ENCODE results near the gene UQCRHL.
"Not testable (repeated sequence)": the region's sequence is repeated elsewhere in the genome, so short reads cannot be mapped to it uniquely, and the experiment has no call there.

UQCRHL gene

DNA sequence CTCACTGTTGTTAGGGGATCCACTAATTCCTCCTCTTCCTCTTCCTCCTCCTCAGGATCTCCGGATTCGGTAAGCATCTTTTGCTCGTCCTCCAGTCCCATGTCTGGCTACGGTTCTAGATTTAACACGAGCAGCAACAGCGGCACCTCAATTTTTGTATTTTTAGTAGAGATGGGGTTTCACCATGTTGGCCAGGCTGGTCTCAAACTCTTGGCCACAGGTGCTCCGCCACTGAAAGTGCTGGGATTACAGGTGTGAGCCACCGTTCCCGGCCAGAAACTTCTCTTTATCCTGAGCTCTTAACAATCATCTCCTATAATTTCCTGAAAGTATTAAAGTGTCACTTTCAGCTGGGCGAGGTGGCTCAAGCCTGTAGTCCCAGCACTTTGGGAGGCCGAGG, at the start of gene UQCRHL:
UQCRHL (minus strand) TSS at position 101 of the 400 bp plus-strand sequence; CDS start at position 101, 0 bp downstream.
- DNase-seq (ENCODE audit: low spot score): not testable (repeated sequence)

DNA sequence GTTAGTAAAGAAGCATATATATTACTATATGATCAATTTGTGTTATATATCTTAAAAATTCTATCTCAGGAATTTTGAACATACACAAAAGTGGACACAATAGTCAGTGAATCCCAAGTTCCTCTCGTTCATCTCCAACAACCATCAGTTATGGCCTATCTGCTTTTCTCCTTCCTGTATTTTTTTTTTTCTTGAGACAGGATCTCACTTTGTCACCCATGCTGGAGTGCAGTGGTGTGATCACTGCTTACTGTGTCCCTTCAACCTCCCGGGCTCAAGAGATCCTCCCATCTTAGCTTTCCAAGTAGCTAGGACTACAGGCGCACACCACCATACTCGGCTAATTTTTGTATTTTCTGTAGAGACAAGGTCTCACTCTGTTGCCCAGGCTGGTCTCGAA, 49.4 kb upstream of the UQCRHL start:
- no peak for DNase-seq (ENCODE audit: low spot score)

DNA sequence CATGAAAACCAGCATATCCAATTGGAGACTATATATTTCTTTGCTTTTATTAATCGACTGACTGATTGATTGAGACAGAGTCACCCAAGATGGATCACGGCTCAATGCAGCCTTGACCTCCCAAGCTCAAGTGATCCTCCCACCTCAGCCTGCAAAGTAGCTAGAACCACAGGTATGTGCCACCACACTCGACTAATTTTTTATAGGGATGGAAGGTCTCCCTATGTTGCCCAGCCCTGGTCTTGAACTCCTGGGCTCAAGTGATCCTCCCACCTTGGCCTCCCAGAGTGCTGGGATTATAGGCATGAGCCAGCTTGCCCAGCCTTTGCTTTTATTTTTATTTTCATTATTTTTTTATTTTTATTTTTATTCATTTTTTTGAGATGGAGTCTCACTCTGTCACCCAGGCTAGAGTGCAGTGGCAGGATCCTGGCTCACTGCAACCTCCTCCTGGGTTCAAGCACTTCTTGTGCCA, 45.4 kb upstream of the UQCRHL start:
- no peak for DNase-seq (ENCODE audit: low spot score)

DNA sequence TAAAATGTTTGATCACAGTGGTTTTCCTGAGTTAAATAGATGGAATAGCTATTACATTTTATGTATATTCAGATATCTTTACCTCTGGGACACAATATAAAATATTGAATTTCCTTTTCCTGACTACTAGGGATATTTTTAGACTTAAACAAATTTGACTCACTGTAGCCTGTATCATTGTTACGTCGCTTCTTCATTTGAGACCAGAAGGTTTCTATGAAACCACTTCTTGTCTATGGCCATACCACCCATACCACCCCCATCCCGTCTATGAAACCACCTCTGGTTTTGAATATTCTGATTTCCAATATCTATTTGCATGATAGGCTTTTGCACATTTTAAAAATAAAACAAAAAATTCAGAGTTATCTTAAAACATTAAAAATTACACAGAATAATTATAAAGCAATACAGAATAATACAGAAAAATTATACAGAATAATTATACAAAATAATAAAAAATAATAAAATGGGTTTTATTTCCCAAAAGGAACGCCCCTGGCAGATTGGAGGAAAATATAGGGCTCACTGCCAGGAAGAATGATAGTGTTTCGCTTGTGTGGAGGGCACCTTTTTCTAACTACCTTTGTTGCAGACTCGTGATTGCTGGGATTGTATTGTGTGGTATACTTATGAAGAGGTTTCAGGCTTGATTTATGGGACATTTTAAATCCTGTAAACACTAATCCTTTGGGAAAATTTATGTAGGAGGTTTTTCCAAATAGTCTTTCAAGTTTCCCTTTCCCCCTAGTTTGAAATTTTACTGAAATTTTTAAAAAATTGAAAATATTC, 44.8 kb upstream of the UQCRHL start:
- DNase-seq (ENCODE audit: low spot score): no peak

DNA sequence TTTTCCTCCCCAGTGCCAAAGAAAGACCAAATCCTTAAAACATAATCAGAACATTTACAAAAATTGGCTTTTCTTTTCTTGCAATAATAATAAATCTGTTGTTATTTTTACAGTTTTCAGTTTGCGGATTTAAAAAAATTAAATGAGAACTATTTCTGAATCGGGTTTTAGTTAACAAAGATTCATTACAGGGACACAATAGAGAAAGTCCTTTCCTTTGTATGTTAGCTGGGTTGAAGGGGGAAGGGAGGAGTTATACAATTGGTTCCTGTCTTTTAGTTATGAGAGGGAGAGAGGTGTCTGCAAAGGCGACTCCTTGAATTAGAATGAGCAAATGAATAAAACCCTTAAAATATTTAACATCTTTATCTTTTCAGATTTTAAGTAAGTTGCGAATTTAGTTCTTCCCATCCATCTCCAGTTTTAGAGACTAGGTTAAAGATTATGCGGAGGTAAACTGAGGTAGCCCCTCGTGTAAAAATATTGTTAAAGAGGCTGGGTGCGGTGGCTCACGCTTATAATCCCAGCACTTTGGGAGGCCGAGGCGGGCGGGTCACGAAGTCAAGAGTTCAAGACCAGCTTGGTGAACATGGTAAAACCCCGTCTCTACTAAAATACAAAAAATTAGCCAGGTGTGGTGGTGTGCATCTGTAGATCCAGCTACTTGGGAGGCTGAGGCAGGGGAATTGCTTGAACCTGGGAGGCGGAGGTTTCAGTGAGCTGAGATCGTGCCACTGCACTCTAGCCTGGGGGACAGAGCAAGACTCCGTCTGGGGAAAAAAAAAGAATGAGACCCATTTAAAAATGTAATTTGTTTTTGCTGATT, 44.0 kb upstream of the UQCRHL start:
- no peak for DNase-seq (ENCODE audit: low spot score)

DNA sequence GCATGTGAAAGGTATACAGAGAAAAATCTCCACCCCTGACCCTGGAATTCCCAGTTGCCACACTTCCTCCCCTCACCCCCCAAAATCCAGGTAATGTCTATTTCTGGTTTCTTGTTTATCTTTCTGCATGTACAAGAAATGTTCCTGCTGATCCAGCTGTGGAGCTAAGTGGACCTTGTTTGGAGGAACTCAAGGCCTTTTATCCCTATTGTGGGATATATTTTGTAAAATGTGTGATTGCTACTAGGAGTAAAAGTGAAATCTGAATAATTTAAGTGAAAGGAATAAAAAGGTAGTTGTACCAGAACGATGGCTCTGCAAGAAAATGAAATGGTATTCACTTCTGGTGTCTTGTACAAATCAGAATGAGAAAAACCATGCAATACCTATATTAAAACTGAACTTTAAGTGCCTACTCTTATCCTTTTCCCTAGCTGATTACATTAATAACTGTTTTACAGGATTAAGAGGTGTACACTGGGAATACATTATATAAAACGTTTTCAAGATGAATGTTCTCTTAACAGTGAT, 43.1 kb upstream of the UQCRHL start:
- DNase-seq (ENCODE audit: low spot score): no peak

DNA sequence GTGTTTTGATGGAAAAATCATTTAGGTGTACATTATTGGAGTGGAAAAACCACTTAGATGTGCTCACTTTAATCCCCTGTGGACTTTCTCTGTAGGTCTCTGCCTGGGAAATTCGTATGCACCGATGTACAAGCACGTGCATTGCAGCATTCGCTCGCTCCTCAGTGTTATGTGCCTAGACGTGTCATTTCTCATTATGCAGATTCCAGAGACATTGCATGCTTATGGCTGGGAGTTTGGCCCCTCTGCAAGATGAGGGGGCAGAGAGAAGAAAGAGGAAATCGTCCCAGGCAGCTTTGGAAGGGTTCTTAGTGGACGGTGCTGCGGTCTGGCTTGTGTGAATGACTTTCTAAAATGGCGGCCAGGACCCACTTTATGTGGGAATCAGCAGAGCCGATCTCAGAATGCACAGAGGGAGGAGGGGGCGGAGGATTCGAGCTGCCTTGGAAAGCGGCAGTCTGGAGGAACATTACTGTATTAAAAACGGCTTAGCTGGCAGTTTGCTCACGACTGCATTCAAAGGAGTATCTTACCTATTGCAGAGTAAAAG, 42.4 kb upstream of the UQCRHL start:
- peak; percentile 36 for DNase-seq (ENCODE audit: low spot score)

DNA sequence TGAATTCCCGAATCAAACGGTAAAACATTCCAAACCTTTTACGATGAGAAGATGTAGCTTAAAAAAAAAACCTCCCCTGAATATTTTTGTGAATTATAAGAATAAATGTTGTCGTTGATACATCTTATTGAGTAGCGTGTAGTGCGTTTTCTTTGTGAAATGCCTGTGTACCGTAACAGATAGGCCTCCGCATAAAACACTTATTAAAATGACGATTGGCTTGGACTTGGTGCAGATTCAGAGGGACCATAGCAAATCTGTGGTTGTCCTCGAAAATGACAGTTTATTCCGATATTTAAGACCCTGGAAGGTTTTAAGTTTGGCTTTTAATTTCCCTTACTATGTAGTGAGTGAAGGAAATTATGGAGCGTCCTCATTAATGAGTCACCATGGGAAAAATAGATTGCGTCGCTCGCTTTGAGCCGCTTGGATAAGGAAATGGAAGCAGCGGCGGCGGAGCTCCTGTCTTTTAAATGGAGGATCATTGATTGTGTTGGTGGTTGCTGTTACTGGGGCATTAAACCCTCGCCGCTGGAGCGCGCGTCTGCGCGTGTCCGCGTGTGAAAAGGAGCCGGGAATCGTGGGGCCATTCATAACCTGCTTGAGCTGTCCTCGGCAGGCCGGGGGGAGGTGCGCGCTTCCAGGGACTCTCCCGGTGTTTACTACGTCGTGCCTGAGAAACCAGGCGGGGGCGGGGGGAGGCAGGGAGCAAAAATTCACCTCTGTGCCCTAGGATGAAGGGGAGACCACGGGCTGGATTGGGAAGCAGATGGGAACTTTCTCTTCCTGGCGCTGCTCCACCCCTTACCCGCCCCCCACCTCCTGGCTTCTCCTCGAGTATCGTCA, 41.7 kb upstream of the UQCRHL start:
- peak; percentile 53 for DNase-seq (ENCODE audit: low spot score)

DNA sequence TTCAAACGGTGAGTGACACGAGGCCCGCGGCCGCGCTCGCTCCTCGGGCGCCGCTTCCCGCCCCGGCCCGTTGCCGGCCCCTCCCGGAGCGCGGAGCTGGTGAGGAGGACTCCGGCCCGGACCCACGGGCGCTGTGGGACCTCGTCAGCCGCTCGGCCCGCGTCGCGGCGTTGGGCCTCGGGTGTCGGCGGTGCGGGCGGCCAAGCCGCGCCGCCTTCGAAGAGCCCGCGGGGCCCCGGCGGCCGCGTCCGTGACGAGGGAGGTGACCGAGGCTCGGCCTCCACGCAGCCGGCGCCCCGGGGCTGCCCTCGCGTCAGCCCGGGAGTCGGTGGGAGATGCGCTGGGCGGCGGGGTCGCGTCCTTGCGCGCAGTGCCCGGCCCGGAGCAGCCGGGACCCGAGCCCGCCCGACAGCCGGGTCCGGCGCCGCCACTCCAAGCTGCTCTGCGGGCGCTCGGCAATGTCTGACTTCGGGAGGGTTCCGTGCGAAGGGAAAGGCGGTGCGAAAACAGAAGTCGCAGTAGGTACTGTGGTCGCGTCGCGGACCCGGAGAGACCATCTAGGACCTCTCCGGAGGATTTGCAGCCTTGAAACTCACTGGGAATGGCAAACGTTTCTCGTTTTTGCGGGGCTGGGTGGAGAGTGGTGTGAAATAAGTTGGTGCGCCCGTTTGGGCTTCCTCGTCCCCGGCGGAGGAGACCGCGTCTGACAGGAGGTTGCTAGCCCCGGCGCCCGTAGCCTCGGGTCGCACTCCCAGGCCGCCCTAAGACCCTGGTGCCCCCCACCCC, 40.9 kb upstream of the UQCRHL start:
- DNase-seq (ENCODE audit: low spot score): peak; percentile 32

DNA sequence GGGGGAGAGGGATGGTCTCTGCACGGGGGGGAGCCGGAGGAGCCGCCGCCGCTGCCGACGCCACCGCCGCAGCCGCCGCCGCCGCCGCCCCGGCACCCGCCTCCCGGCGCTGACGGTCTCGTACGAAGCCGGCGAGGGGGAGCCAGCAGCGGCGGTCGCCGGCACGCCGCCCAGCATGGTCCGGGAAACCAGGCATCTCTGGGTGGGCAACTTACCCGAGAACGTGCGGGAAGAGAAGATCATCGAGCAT, 40.4 kb upstream of the UQCRHL start:
- DNase-seq (ENCODE audit: low spot score): no peak

DNA sequence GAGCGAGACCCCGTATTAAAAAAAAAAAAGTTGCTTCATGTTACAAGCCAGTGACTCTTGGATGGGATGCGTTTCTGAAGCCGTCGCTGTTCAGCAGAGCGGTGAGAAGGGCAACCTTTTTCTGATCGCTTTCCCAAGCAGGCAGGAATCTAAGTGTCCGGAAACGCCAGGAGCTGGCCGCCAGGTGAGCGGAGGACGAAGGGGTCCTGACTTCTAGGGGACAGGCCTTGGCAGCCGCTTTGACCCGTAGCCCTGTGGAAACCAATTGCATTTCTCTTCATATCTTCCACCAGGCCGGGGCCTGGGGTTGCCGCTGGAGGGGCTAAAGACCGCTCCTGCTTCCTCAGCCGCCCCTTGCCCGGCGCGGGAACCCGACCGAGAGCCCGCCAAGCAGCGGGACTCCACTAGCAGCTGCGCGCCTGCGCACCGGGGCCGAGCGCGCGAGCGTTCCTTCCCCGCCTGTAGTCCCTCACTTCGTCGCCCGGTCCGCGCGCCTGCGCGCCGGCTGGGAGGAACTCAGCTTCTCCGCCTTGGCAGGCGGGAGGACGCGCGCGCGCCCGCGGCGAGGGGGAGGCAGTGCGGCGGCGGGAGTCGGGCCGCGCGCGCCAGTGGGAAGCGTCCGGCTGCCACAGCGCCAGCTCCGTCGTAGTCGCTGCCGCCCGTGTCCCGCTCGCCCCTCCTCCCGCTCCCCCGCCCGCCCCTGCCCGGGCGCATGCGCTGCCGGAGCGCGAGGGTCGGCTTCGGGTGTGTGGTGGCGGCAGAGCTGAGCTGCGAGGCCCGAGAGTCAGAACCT, 39.8 kb upstream of the UQCRHL start, which contains the start of gene SPEN:
SPEN (plus strand) TSS at position 608 of the 793 bp plus-strand sequence. CDS start 361 bp downstream, outside the sequence.
- peak; percentile 98 for DNase-seq (ENCODE audit: low spot score)

DNA sequence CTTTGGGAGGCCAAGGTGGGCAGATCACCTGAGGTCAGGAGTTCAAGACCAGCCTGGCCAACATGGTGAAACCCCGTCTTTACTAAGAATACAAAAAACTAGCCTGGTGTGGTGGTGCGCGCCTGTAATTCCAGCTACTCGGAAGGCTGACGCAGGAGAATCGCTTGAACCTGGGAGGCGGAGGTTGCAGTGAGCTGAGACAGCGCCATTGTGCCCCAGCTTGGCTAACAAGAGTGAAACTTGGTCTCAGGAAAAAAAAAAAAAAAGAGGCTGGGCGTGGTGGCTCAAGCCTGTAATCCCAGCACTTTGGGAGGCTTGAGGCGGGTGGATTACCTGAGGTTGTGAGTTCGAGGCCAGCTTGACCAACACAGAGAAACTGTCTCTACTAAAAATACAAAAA, 38.6 kb upstream of the UQCRHL start:
- DNase-seq (ENCODE audit: low spot score): not testable (repeated sequence)

DNA sequence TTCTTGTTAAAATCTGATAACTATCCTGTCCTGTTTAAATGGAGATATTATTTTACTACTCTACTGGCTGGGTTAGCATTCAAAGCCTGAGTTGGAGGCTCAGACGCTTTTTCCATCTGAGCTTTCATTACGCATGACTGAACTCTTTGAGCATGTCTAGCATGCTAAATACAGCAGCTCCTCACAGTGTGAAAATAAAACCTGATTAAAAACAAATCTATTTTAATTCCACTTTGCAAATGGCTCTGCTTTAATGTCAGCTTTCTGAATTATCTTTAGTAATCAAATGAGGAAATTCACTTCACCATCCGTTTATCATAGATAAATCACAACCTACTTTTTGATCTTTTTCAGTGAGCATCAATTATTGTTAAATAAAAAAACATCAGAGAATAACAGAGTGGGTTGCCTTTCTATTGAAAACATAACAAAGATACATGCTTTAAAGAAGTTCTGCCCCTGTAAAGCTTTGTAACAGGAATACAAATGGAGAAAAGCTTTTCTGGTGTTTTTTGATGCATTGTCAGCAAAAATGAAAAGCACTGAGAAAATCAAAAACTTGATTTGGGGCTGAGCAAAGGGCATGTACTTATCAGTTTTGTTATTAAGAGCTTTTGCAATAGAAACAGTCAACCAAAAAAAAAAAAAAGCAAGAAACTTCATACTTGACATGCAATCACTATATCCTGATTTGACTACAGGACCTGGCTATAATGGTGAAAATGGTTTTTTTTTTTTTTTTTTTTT, 36.5 kb upstream of the UQCRHL start:
- no peak for DNase-seq (ENCODE audit: low spot score)

DNA sequence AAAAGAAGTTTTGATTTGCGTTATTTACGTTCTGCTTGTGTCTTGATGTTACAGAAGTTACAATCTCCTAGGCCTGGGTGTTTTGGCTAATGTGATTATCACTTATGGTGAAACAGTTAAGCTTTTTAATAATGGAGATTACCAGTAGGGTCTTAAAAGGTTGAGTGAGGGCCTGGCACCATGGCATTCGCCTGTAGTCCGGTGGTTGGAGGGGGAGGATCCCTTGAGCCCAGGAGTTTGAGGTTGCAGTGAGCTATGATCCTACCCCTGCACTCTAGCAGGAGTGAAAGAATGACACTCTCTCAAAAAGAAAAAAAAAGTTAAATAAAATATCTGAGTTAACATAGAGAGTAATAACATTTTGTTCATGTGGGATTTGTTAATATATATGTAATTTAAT, 31.3 kb upstream of the UQCRHL start:
- no peak for DNase-seq (ENCODE audit: low spot score)

DNA sequence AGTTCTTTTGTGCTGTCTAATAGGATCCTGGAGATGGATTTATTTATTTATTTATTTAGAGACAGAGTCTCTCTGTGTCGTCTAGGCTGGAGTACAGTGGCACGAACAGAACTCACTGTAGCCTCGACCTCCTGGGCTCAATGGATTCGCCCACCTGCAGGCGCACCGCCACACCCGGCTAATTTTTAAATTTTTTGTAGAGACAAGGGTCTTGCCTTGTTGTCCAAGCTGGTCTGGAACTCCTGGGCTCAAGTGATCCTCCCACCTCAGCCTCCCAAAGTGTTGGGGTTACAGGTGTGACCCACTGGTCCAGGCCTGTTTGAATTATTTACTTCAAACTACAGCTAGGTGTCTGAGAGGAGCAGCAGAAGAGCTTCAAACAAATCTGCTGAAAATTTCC, 30.5 kb upstream of the UQCRHL start:
- no peak for DNase-seq (ENCODE audit: low spot score)

DNA sequence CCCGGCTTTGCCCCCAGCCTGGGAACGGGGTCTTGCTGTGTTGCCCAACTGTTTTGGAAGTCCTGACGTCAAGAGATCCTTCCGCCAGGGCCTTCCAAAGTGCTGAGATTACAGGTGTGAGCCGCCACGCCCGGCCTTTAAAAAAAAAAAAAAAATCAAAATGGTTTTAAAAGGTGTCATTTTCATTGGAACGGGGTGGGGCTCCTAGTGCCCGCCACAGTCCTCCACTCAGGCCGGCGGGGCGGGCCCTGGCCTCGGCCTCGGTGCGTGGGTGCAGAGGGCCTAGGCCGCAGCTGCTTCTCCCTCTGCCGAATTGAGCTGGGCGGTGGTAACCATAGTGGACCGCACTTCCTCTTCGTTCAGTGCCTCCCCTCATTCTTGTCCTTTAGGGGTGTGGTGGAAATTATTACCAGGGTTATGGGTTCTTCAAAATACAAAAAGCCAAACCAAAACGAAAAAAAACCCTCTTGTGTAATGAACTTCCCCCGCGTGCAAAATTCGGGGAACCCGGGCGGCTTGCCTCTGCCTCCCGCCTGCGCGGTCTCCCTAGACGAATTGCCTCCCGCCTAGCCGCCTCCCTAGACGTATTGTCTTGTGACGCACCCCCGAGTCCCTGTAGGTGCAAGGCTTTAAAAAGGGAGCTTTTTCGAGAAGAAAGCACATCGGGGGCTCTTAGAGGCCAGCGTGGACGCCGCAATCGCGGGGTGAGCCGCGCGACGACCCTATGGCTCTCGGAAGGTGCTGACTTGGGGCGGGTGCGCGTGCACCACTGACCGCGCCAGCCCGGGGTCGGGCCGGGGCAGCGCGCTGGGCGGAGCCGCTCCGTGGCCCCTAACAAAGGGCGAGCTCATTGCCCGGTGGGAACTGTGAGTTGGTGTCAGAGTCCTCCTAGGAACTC, 29.6 kb upstream of the UQCRHL start:
- no peak for DNase-seq (ENCODE audit: low spot score)

DNA sequence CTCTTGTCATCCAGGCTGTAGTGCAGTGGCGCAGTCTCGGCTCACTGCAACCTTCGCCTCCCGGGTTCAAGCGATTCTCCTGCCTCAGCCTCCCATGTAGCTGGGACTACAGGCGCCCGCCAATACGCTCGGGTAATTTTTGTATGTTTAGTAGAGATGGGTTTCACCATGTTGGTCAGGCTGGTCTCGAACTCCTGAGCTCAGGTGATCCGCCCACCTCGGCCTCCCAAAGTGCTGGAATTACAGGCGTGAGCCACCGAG, 29.0 kb upstream of the UQCRHL start:
- not testable (repeated sequence) for DNase-seq (ENCODE audit: low spot score)

DNA sequence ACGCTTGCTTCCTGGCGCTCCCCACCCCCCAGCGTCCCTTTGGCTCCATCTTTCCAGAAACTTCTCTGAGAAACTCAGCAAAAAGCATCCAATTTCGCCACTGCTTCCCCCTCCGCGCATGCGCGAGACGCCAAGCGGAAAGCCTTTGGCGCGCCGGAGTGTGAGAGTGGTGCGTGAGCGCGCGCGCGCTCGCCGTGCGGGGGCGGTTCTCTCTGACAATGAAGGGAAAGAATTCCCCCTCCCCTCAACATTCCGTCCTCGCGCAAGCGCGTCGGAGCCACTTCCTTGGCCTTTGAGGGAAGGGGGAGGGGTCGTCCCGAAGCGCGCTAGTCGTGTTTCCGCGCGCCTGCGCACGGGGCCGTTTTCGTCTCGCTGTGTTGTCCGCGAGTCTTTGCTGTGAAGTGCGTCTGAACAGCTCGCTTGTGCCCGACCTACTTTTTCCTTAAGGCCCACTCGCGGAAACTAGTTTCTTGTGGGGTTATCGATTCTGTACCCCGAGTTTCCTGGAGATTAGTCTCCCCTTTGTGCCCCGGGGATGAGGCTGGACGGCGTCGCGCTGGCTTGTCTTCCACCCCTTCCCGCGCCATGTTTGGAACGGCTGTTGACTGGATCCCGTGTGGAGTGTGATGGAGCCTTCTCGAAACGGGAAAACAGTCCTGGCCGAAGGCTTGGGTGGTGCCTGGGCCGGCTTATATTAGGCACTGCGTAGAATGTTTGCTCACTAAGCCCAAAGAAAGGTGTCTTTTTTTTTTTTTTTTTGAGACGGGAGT, 28.5 kb upstream of the UQCRHL start:
- peak; percentile 96 for DNase-seq (ENCODE audit: low spot score)

Measured in GM03348 (cell line).